Heart right ventricle (tissue), 16 donors: Measurements from ENCODE around the gene NT5C1A. TPM values are rescaled to one million over a fixed set of nuclear protein-coding genes. Genes with fewer than 3 reads are reported as not detected.
A peak's percentile ranks its signal among the peaks of the same experiment; 100 is the strongest.

Experiments
- ATAC-seq, 8 donors: fragments of 200-7000 bp; cut with Tn5 transposase; one replicate each; pipeline ENCODE4 v1.9.1; 2020; ENCODE audit warnings: mild to moderate bottlenecking in 8 of 8, moderate library complexity in 8 of 8, moderate number of reproducible peaks in 1 of 8
- DNase-seq, 2 donors: peaks; one replicate each; pipeline ENCODE4 v3.0.0-alpha.2; 2020
- H3K27ac ChIP-seq, 10 donors: fragments of 200-600 bp; sonication (generic) in 2 of 10; one replicate each; pipeline versions ENCODE4 v1.5.0 to v1.8.0; 2020 to 2022; ENCODE audit warnings: mild to moderate bottlenecking in 3 of 10
- H3K27me3 ChIP-seq, 7 donors: fragments of 200-600 bp; one replicate each; pipeline ENCODE4 v1.8.0; 2021 to 2022; ENCODE audit warnings: mild to moderate bottlenecking in 2 of 7
- H3K36me3 ChIP-seq, 9 donors: fragments of 200-600 bp; sonication (generic) in 1 of 9; one replicate each; pipeline versions ENCODE4 v1.5.0 to v1.8.0; 2020 to 2022; ENCODE audit warnings: mild to moderate bottlenecking in 2 of 9
- H3K4me1 ChIP-seq, 9 donors: fragments of 200-600 bp; sonication (generic) in 1 of 9; one replicate each; pipeline versions ENCODE4 v1.5.0 to v1.8.0; 2020 to 2022; ENCODE audit warnings: mild to moderate bottlenecking in 4 of 9
- H3K4me3 ChIP-seq, 10 donors: fragments of 200-600 bp; sonication (generic) in 2 of 10; one replicate each; pipeline versions ENCODE4 v1.5.0 to v1.8.0; 2020 to 2022; ENCODE audit warnings: mild to moderate bottlenecking in 7 of 10, moderate library complexity in 2 of 10
- H3K9me3 ChIP-seq, 11 donors: fragments of 200-600 bp in 10 of 11; sonication (generic) in 2 of 11; one replicate each; pipeline versions ENCODE4 v1.5.0 to v1.8.0; 2013 to 2022; ENCODE audit warnings: mild to moderate bottlenecking in 2 of 11, control low read depth in 1 of 11, moderate library complexity in 1 of 11
- CTCF ChIP-seq, 9 donors: fragments of 200-600 bp; sonication (generic) in 2 of 9; IDR thresholded peaks; one replicate each; pipeline versions ENCODE4 v1.5.0 to v1.8.0; 2021 to 2022; ENCODE audit warnings: antibody characterized with exemption in 9 of 9, mild to moderate bottlenecking in 5 of 9, moderate library complexity in 1 of 9
- WGBS, 2 donors: extraction: QIAGEN DNeasy Blood & Tissue Kit; methylation state at CpG; one replicate each; pipeline ENCODE4 v1.1.7; 2013; ENCODE audit warnings: inconsistent platforms in 1 of 2; 5-methylcytosine and 5-hydroxymethylcytosine counted together
- intact Hi-C, 10 donors: fragments of 100-400 bp; cut with DNase I; formaldehyde crosslinking; loops; one replicate each; pipeline versions ENCODE4 v1.11.1 to v1.14.2; 2022
- polyA plus RNA-seq, 2 donors: library from polyadenylated mRNA; stranded (reverse); fragments of 200-250 nt; gene quantifications; one replicate each; pipeline ENCODE4 v1.2.3, GENCODE V29; 2013
- total RNA-seq, 10 donors: library from RNA; stranded (reverse); fragmentation: NEBNext Ultra II Directional in 3 of 10; extraction: Animal tissue kit (Norgen Biotek cat#: 25700) in 3 of 10; gene quantifications; one replicate each; pipeline versions ENCODE4 v1.2.1 to v1.2.4, GENCODE V29; 2021 to 2023
- donor health status: Arrhythmogenic right ventricular cardiomyopathy.
- donor health status: ischemic (EF 13 %, LVEDD 7.1; RV severe dilation, severe dysfunction).
- donor health status: healthy with polysubstance abuse.
- donor health status: DM: no; HTN: yes; CAD: no.
- donor health status: DM: no; HTN: no; CAD: no.
- donor health status: ischemic (EF 25% LVEDD 6.9; RV normal size, moderate dysfunction).
- donor health status: ischemic (EF 25% LVEDD 5.7; RV mildly dilated, moderate dysfunction).
- donor health status: healthy.
- donor health status: DM: yes; HTN: yes; CAD: no.
- donor health status: Ischemic cardiomyopathy.
- donor health status: ischemic (EF 35%, LVEDD 5.7; RV mildly dilated, moderate dysfunction).
- donor health status: nonischemic (EF 11% LVEDD 7.7; RV severe dilation, severe dysfunction).
- donor health status: DM: yes; HTN: yes; CAD: no.
- donor health status: PGD.
- donor health status: ischemic (EF 29% LVEDD 5.4; RV normal size, mild dysfunction).
- donor health status: nonischemic (EF 23%, LVEDD 6.1; RV moderate dilation, normal function).

Gene NT5C1A
- total and polyA plus RNA-seq, 12 donors: 0.68 to 59.2 (median 25.0) TPM

GRCh38 chr1:39657402-39657801 lies 14.5 kb downstream of the NT5C1A start:
- H3K27ac ChIP-seq: no peak overlapping the region
- H3K9me3 ChIP-seq: no peaks in the 10 kb centered on the region
- no peak for TF ChIP-seq CTCF (IDR thresholded peaks at IDR 0.05)
- 83 to 85% methylated on average over 3 of the region's 3 CpGs for WGBS, 2 donors
- peaks cover 0 to 14% (median 0%) of the 10 kb centered on the region in 9 donors for H3K36me3 ChIP-seq
- H3K4me1 ChIP-seq: peaks cover 7 to 37% (median 20%) of the 10 kb centered on the region in 9 donors
- no peak for DNase-seq
- no peak overlapping the region for H3K4me3 ChIP-seq
- intact Hi-C loops: loop anchor here in 1 of 10 donors (5.0 kb wide), 1 partner anchor 65 kb away; no protein-coding TSS in a partner anchor
- H3K27me3 ChIP-seq: peaks cover 0 to 11% (median 0%) of the 10 kb centered on the region in 7 donors
- no peak for ATAC-seq

- Histone ChIP-seq H3K27ac (no peak overlapping the region), H3K27me3 (peaks cover 0 to 11% (median 0%) of the 10 kb centered on the region in 7 donors), H3K4me1 (peaks cover 7 to 45% (median 22%) of the 10 kb centered on the region in 9 donors), H3K9me3 (no peaks in the 10 kb centered on the region), H3K4me3 (no peak overlapping the region), H3K36me3 (peaks cover 0 to 10% (median 0%) of the 10 kb centered on the region in 9 donors)
- 83 to 86% methylated on average over 2 of the region's 2 CpGs for WGBS, 2 donors
- intact Hi-C loops: loop anchor here in 1 of 10 donors (5.0 kb wide), 1 partner anchor 66 kb away; no protein-coding TSS in a partner anchor
- DNase-seq (no peak), ATAC-seq (no peak)
- TF ChIP-seq CTCF (IDR thresholded peaks at IDR 0.05): no peak
Measured at GRCh38 chr1:39656391-39656790, 15.5 kb downstream of the NT5C1A start.

GRCh38 chr1:39655578-39656268 lies 16.2 kb downstream of the NT5C1A start:
- H3K9me3 ChIP-seq: no peaks in the 10 kb centered on the region
- H3K27ac ChIP-seq: peak overlapping the region in 1 of 10 donors; percentile 19
- DNase-seq (no peak), ATAC-seq (peak in 1 of 8 donors; percentile 7)
- H3K4me1 ChIP-seq: peaks cover 7 to 51% (median 22%) of the 10 kb centered on the region in 9 donors
- H3K4me3 ChIP-seq: no peak overlapping the region
- intact Hi-C loops: loop anchor here in 1 of 10 donors (5.0 kb wide), 1 partner anchor 67 kb away; no protein-coding TSS in a partner anchor
- H3K27me3 ChIP-seq: peaks cover 0 to 11% (median 0%) of the 10 kb centered on the region in 7 donors
- no peak for TF ChIP-seq CTCF (IDR thresholded peaks at IDR 0.05)
- peaks cover 0 to 10% (median 0%) of the 10 kb centered on the region in 9 donors for H3K36me3 ChIP-seq
- WGBS, 2 donors: 46 to 51% methylated on average over 5 of the region's 5 CpGs

- Histone ChIP-seq H3K4me1 (peaks cover 7 to 60% (median 22%) of the 10 kb centered on the region in 9 donors), H3K9me3 (no peaks in the 10 kb centered on the region), H3K4me3 (no peak overlapping the region), H3K27me3 (peaks cover 0 to 11% (median 0%) of the 10 kb centered on the region in 7 donors), H3K27ac (no peak overlapping the region), H3K36me3 (no peaks in the 10 kb centered on the region)
- 71 to 76% methylated on average over 7 of the region's 7 CpGs for WGBS, 2 donors
- ATAC-seq: no peak
- no peak for DNase-seq
- intact Hi-C loops: loop anchor here in 1 of 10 donors (5.0 kb wide), 1 partner anchor 47 kb away; no protein-coding TSS in a partner anchor
- TF ChIP-seq CTCF (IDR thresholded peaks at IDR 0.05): no peak
Measured at GRCh38 chr1:39654291-39654690, 17.6 kb downstream of the NT5C1A start.
